Effector memory CD4-positive, alpha-beta T cell (primary cell): Measurements from ENCODE around the gene THSD7A.

Experiments
- DNase-seq, 3 donors: peaks; one replicate each; pipeline ENCODE4 v3.0.0-alpha.2; 2020
- H3K27ac ChIP-seq: 2 replicates; pipeline ENCODE4 v1.7.0; 2013; ENCODE audit warnings: mild to moderate bottlenecking, low read length, moderate library complexity; ENCODE audit not compliant: insufficient read depth, poor library complexity, severe bottlenecking
- H3K27me3 ChIP-seq: replicated peaks from 2 replicates; pipeline ENCODE4 v1.7.0; 2013; ENCODE audit warnings: mild to moderate bottlenecking, low read length; ENCODE audit not compliant: insufficient read depth, control insufficient read depth, poor library complexity, severe bottlenecking
- H3K36me3 ChIP-seq: 2 replicates; pipeline ENCODE4 v1.7.0; 2013; ENCODE audit warnings: mild to moderate bottlenecking, low read length, moderate library complexity; ENCODE audit not compliant: control insufficient read depth, insufficient read depth
- H3K4me1 ChIP-seq: 2 replicates; pipeline ENCODE4 v1.7.0; 2013; ENCODE audit warnings: low read length, mild to moderate bottlenecking; ENCODE audit not compliant: control insufficient read depth, insufficient read depth, poor library complexity, severe bottlenecking
- H3K4me3 ChIP-seq: 2 replicates; pipeline ENCODE4 v1.7.0; 2013; ENCODE audit warnings: low read length, low read depth, mild to moderate bottlenecking; ENCODE audit not compliant: insufficient read depth, poor library complexity, severe bottlenecking
- H3K9me3 ChIP-seq: 2 replicates; pipeline ENCODE4 v1.7.0; 2013; ENCODE audit warnings: mild to moderate bottlenecking, low read length, moderate library complexity; ENCODE audit not compliant: control insufficient read depth

Gene THSD7A

DNA sequence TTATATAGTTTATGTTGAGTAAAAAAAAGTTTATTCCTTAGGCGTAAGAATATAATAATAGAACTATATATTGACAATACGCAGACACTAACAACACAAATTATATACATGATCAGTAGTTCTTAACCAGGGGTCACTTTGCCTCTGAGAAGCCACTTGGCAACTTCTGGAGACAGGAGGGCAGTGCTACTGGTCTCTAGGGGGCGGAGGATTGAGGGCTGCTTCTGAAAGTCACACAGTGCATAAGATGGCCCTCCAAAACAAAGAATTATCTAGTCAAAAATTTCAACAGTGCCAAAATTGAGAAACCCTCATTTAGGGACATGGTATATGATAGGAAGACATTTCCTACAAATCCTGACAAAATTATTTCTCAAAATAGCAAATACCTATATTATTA lies 77.1 kb downstream of the THSD7A start:
- no peak for DNase-seq
- Histone ChIP-seq H3K9me3 (no peaks in the 10 kb centered on the region), H3K36me3 (no peaks in the 10 kb centered on the region), H3K4me3 (no peak overlapping the region), H3K27me3 (no peaks in the 10 kb centered on the region), H3K4me1 (no peaks in the 10 kb centered on the region), H3K27ac (no peak overlapping the region)

DNA sequence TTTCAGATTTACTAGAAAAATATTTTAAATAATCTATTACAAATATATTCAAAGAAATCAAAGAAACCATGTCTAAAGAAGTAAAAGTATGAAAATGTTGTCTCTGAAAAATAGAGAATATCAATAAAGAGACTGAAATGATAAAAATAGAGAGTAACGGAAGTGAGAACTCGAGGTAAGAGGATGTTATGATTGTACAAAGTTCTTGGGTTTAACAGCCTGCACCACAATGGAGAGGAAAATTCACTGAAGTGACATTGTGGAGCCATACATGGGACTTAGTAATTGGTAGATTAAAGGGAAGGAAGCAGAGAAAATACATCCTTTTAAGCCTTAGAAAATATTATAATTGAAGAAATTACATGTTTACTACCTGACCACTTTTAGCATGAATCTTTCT lies 77.9 kb downstream of the THSD7A start:
- Histone ChIP-seq H3K9me3 (no peaks in the 10 kb centered on the region), H3K27me3 (no peaks in the 10 kb centered on the region), H3K4me3 (no peak overlapping the region), H3K27ac (no peak overlapping the region), H3K36me3 (no peaks in the 10 kb centered on the region), H3K4me1 (no peaks in the 10 kb centered on the region)
- no peak for DNase-seq

GRCh38 chr7:11753433-11753832 lies 78.6 kb downstream of the THSD7A start:
- H3K27me3 ChIP-seq, result no peaks in the 10 kb centered on the region
- DNase-seq, result no peak
- no peaks in the 10 kb centered on the region for H3K36me3 ChIP-seq
- H3K4me3 ChIP-seq, result no peak overlapping the region
- H3K27ac ChIP-seq, result no peak overlapping the region
- no peaks in the 10 kb centered on the region for H3K4me1 ChIP-seq
- no peaks in the 10 kb centered on the region for H3K9me3 ChIP-seq

GRCh38 chr7:11751807-11752389 lies 80.1 kb downstream of the THSD7A start:
- no peaks in the 10 kb centered on the region for H3K4me1 ChIP-seq
- H3K4me3 ChIP-seq, result no peak overlapping the region
- H3K9me3 ChIP-seq, result no peaks in the 10 kb centered on the region
- no peak for DNase-seq
- H3K27ac ChIP-seq, result no peak overlapping the region
- H3K36me3 ChIP-seq, result no peaks in the 10 kb centered on the region
- no peaks in the 10 kb centered on the region for H3K27me3 ChIP-seq

GRCh38 chr7:11751315-11751714 lies 80.7 kb downstream of the THSD7A start:
- no peaks in the 10 kb centered on the region for H3K9me3 ChIP-seq
- H3K36me3 ChIP-seq, result no peaks in the 10 kb centered on the region
- no peak for DNase-seq
- no peak overlapping the region for H3K4me3 ChIP-seq
- no peak overlapping the region for H3K27ac ChIP-seq
- no peaks in the 10 kb centered on the region for H3K4me1 ChIP-seq
- H3K27me3 ChIP-seq, result no peaks in the 10 kb centered on the region

DNA sequence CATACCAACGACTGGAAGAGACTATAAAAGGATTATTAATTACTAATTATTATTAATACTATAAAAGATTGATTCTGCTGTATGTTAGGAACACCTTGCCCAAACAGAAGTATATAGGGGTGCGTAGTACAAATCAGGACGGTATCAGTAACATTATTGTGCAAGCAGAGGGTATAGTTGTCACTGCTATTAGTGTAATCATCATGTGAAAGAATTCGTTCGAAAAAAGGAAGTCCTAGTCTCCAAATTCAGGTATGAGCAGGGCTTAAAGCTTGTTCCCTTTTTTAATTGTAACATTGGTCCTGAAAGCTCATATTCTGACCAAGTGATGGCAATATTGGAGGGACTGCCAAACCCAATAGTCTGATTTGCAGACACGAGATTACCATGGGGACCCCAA lies 81.8 kb downstream of the THSD7A start:
- no peaks in the 10 kb centered on the region for H3K27me3 ChIP-seq
- no peak overlapping the region for H3K27ac ChIP-seq
- no peak overlapping the region for H3K4me3 ChIP-seq
- no peaks in the 10 kb centered on the region for H3K4me1 ChIP-seq
- no peaks in the 10 kb centered on the region for H3K9me3 ChIP-seq
- no peaks in the 10 kb centered on the region for H3K36me3 ChIP-seq
- DNase-seq, result no peak

DNA sequence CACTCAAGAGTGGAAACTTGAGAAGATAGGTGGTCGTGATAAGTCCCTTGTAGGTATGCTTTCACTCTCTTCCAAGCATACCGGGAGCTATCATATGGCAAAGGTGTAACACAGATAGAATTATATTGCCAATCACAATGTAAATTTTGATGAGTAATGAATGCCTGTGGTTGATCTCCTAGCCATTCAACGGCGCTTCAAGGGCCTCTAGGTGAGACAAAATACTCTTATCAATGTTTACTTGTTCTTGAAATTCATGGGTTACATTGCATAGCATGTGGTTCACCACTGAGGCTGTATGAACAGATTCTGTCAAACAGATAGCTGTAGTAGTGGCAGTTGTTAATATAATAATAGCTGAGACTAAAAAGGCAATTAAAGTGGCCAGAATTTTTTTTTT lies 82.4 kb downstream of the THSD7A start:
- H3K27ac ChIP-seq, result no peak overlapping the region
- no peaks in the 10 kb centered on the region for H3K36me3 ChIP-seq
- no peaks in the 10 kb centered on the region for H3K9me3 ChIP-seq
- no peak for DNase-seq
- no peak overlapping the region for H3K4me3 ChIP-seq
- H3K27me3 ChIP-seq, result no peaks in the 10 kb centered on the region
- no peaks in the 10 kb centered on the region for H3K4me1 ChIP-seq

GRCh38 chr7:11748884-11749283 lies 83.1 kb downstream of the THSD7A start:
- no peak overlapping the region for H3K27ac ChIP-seq
- no peak overlapping the region for H3K4me3 ChIP-seq
- H3K4me1 ChIP-seq, result no peaks in the 10 kb centered on the region
- H3K27me3 ChIP-seq, result no peaks in the 10 kb centered on the region
- no peaks in the 10 kb centered on the region for H3K36me3 ChIP-seq
- no peak for DNase-seq
- H3K9me3 ChIP-seq, result no peaks in the 10 kb centered on the region

DNA sequence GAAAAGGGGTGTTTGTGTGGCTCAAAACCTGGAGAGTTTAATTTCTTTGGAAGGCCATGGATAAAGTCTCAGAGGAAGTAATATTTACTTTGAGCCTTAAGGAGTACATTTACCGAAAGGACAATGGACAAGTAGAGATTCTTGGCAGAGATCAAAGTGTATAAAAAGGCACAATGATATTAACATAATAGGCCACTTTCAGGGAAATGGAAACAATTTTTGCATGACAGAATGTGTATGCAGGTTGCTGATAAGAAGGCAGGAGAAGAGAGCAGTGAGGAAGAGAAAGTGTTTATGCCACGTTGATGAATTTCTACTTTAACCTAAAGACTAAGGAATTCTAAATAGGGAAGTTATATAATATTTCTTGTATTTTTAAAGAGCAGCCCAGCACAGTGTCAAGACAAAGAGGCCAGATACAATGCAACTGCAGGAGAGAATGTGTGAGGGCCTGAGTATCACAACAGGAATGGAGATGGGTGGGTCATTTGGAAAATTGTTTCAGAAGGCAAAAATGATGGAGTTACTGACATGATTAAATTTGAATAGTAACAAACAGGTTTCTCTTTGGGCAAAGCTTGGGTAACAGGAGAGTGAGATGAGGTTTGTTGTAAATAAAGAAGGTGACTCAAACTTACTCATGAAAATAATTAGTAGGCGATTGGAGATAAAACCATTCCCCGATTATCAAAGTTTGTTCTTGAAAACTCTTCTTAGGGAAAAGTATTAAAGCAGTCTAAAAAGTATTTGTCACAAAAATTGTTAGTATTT lies 84.1 kb downstream of the THSD7A start:
- no peak overlapping the region for H3K4me3 ChIP-seq
- DNase-seq, result no peak
- H3K36me3 ChIP-seq, result no peaks in the 10 kb centered on the region
- no peaks in the 10 kb centered on the region for H3K4me1 ChIP-seq
- no peak overlapping the region for H3K27ac ChIP-seq
- H3K27me3 ChIP-seq, result no peaks in the 10 kb centered on the region
- H3K9me3 ChIP-seq, result no peaks in the 10 kb centered on the region

- DNase-seq, result no peak
- Histone ChIP-seq H3K9me3 (no peaks in the 10 kb centered on the region), H3K36me3 (no peaks in the 10 kb centered on the region)
These were observed 85.4 kb downstream of the THSD7A start for GRCh38 chr7:11746591-11746990.

More at GRCh38 chr7:11746591-11746990, 85.4 kb downstream of the THSD7A start:
- no peak overlapping the region for H3K27ac ChIP-seq
- no peaks in the 10 kb centered on the region for H3K4me1 ChIP-seq
- no peak overlapping the region for H3K4me3 ChIP-seq
- H3K27me3 ChIP-seq, result no peaks in the 10 kb centered on the region
